ENCODE results near the gene LMTK3.
"Not testable (repeated sequence)": the region's sequence is repeated elsewhere in the genome, so short reads cannot be mapped to it uniquely, and the experiment has no call there.

The LMTK3 gene

DNA sequence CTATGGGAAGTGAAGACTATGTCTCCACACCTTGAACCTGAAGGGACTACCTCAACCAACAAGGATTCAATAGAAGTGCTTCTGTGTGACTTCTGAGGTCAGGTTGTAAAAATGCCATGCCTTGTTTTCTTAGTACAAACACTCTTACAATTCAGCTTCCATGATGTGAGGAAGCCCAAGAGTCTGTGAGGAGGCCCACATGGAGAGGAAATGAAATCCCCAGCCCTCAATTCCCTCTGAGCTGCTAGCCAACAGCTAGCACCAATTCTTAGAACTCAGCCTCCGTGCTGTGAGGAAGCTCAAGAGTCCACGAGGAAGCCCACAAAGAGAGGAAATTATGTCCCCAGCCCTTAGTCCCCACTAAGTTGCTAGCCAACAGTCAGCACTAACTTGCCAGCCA is 12.6 kb upstream of the LMTK3 start:
- Mint-ChIP-seq H3K4me1 (ENCODE audit: low read depth) (no peaks in the 10 kb centered on the region), H3K9me3 (peaks cover 19% of the 10 kb centered on the region), H3K4me3 (no peak overlapping the region), H3K27me3 (peaks cover 7% of the 10 kb centered on the region), H3K36me3 (ENCODE audit: low read depth) (peaks cover 2% of the 10 kb centered on the region), H3K27ac (no peak overlapping the region)
- no peak for DNase-seq

DNA sequence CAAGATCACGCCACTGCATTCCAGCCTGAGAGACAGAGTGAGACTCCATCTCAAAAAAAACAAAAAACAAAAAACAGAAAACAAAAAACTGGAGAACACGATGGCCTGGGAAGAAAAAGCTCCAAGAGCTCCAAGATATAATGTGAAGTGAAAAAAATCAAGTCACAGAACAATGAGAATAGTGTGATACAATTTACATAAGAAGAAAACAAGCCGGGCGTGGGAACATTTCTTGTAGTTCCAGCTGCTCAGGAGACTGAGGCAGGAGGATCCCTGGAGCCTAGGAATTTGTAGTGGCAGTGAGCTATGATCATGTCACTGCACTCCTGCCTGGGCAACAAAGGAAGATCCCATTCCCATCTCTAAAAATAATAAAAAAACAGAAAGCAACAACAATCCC is 8.5 kb upstream of the LMTK3 start:
- H3K27me3 Mint-ChIP-seq: peaks cover 4% of the 10 kb centered on the region
- no peaks in the 10 kb centered on the region for H3K4me1 Mint-ChIP-seq (ENCODE audit: low read depth)
- H3K9me3 Mint-ChIP-seq: no peaks in the 10 kb centered on the region
- no peak overlapping the region for H3K27ac Mint-ChIP-seq
- DNase-seq: no peak
- H3K4me3 Mint-ChIP-seq: no peak overlapping the region
- H3K36me3 Mint-ChIP-seq (ENCODE audit: low read depth): no peaks in the 10 kb centered on the region

DNA sequence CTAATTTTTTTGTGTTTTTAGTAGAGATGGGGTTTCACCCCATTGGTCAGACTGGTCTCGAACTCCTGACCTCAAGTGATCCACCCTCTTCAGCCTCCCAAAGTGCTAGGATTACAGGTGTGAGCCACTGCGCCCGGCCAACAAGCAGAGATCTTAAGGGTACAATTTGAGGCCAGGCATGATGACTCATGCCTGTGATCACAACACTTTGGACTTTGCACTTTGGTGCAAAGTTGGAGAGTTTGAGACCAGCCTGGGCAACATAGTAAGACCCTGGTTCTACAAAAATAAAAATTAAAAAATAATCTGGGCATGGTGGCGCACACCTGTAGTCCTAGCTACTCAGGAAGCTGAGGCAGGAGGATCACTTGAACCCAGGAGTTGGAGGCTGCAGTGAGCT is 7.8 kb upstream of the LMTK3 start:
- H3K9me3 Mint-ChIP-seq; H3K27me3 Mint-ChIP-seq; DNase-seq; H3K4me3 Mint-ChIP-seq; H3K36me3 Mint-ChIP-seq (ENCODE audit: low read depth); H3K27ac Mint-ChIP-seq; H3K4me1 Mint-ChIP-seq (ENCODE audit: low read depth): not testable (repeated sequence)

DNA sequence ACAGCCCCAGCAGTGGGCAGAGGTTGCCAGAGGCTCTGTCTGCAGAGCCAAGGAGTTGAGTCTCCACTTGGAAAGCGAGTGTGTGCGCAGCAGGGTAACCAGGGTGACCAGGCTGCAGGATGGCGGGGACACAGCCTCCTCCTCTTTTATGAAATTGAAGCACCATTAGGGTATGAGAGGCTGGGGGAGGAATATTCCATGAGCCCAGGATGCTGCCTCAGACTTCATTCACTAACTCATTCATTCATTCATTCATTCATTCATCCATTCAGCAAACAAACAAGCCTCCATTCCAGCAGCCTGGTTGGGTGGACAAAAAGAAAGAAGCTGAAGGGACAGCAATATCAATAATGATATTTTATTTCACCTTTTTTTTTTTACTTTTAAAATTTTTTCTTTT is 6.6 kb upstream of the LMTK3 start:
- DNase-seq: no peak
- peaks cover 6% of the 10 kb centered on the region for H3K4me1 Mint-ChIP-seq (ENCODE audit: low read depth)
- H3K27ac Mint-ChIP-seq: no peak overlapping the region
- no peaks in the 10 kb centered on the region for H3K36me3 Mint-ChIP-seq (ENCODE audit: low read depth)
- H3K9me3 Mint-ChIP-seq: no peaks in the 10 kb centered on the region
- no peaks in the 10 kb centered on the region for H3K27me3 Mint-ChIP-seq
- no peak overlapping the region for H3K4me3 Mint-ChIP-seq

DNA sequence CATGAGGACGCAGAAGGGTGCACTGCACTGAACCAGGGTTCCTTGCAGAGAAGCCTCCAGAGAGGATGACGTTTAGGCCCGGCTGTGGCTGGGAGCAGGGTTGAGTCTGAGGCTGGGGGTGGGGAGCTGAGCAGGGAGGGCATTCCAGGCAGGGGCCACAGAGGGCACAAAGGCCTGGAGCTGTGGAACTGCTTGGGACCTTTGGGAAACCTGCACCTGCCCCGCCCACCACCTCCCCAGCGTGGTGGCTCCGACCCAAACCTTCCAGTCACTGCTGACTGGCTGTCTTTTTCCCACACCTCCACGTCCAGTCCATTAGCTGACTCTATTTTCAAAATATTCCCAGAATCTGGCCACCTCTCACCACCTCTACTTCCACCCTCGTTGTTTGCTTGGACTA is 4.9 kb upstream of the LMTK3 start:
- Mint-ChIP-seq H3K27ac (no peak overlapping the region), H3K27me3 (no peaks in the 10 kb centered on the region), H3K9me3 (no peaks in the 10 kb centered on the region), H3K4me3 (no peak overlapping the region), H3K36me3 (ENCODE audit: low read depth) (no peaks in the 10 kb centered on the region), H3K4me1 (ENCODE audit: low read depth) (peaks cover 6% of the 10 kb centered on the region)
- DNase-seq: no peak

DNA sequence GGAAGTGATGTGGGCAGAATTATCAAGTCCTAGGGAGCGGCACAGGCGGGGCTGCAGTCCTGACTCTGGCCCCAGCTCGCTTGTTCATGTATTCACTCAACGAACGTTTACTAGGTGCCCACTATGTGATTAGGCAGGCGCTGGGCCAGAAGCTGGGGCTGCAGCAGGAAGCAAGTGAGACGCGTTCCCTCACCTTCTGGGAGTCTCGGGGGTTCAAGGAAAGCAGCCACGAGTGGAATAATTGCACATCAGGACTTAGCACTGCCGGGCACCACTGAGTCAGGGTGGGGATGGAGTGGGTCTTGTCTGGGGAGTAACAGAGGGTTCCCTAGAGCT is 2.5 kb upstream of the LMTK3 start:
- H3K27ac Mint-ChIP-seq: no peak overlapping the region

DNA sequence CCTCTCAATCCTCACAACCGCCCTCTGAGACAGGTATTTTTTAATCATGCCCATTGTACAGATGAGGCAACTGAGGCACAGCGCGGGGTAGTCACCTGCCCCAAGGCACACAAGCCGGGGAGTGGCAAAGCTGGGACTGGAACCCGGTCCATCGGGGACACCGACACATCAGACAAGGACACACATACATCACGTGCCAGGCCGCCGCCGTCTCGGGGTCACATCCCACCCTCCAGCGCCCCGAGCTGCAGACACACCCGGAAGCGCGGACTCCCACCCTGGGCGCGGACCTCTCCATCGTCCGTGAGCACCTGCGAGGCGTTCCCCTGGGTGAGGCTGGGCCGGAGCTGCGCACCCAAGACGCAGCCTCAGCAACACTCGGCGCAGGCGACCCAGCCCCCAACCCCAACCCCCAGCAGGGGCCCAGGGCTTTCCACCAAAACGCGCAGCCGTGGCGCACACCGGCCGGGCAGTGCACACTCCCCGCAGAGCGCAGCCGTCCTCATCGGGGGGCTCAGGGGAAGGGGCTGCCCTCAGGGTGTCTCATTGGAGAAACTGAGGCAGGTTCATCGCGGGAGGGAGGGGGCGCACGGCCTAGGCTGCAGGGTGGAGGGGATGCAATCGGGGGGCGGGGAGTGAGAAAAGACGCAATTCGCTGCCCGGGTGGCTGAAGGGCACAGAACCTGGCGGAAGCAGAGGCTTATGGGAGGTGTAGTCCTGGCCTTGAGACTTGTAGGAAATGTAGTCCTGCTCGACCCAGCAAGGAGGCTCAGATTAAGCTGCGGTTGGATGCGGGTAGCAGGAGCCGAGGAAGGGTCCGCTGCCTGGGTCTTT is 1.9 kb upstream of the LMTK3 start:
- H3K4me3 Mint-ChIP-seq: no peak overlapping the region
- no peaks in the 10 kb centered on the region for H3K9me3 Mint-ChIP-seq
- H3K27ac Mint-ChIP-seq: no peak overlapping the region
- H3K36me3 Mint-ChIP-seq (ENCODE audit: low read depth): no peaks in the 10 kb centered on the region
- peak; percentile 80 for DNase-seq
- no peaks in the 10 kb centered on the region for H3K27me3 Mint-ChIP-seq
- H3K4me1 Mint-ChIP-seq (ENCODE audit: low read depth): peaks cover 18% of the 10 kb centered on the region

More for the DNA sequence above, 2.5 kb upstream of the LMTK3 start:
- Mint-ChIP-seq H3K4me3 (no peak overlapping the region), H3K36me3 (ENCODE audit: low read depth) (no peaks in the 10 kb centered on the region), H3K4me1 (ENCODE audit: low read depth) (peaks cover 18% of the 10 kb centered on the region), H3K27me3 (no peaks in the 10 kb centered on the region), H3K9me3 (no peaks in the 10 kb centered on the region)
- no peak for DNase-seq

DNA sequence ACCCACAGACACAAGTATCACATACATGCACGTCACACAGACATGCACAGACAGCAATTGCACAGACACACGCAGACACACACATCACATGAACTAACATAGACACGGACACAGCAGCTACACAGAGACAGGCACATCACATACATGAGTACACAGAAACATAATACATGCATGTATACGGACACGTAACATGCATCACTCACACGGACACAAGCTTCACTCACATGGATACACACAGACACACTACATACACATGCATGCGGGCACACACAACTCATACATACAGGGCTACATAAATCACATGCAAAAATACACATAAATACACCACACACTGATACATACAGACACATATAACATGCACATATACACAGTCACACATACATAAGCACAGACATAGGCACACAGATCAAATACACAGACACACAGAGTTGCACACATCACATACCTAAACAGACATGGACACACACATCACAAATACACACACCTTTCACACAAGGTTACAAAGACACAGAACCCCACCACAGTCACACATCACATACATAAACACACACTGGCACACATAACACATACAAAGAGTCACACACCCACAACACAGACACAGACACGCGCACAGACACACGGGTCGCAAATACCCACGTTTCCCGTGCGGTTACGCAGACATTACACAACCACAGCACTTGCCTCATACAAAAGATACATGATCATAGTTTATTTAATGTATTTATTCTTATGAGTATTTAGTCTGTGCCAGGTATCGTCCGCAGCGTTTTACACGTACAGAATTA is 1.1 kb upstream of the LMTK3 start:
- H3K36me3 Mint-ChIP-seq (ENCODE audit: low read depth): peaks cover 4% of the 10 kb centered on the region
- H3K27ac Mint-ChIP-seq: no peak overlapping the region
- H3K9me3 Mint-ChIP-seq: no peaks in the 10 kb centered on the region
- no peak overlapping the region for H3K4me3 Mint-ChIP-seq
- no peaks in the 10 kb centered on the region for H3K27me3 Mint-ChIP-seq
- DNase-seq: peak; percentile 37
- H3K4me1 Mint-ChIP-seq (ENCODE audit: low read depth): peaks cover 18% of the 10 kb centered on the region

DNA sequence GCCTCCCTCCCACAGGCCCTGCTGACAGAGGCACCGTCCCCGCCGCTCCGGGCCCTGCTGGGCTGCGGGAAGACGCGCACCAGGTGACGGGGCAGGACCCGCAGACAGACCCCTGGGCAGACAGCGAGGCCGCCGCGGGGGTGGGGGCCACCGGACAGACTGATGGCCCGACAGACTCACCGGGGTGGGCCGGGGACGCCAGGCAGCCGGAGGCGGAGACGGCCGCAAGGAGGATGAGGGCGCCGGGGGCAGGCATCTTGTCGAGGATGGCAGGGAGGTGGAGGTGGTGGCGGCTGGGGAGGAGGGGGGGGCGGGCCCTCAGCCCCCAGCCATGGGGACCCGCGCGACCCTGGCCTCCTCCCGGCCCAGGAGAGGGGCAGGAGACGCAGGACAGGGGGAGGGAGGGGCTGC is 309 bp downstream of the LMTK3 start:
- H3K27ac Mint-ChIP-seq: no peak overlapping the region
- H3K4me3 Mint-ChIP-seq: peak overlapping the region; percentile 81
- DNase-seq: peak; percentile 67
- H3K4me1 Mint-ChIP-seq (ENCODE audit: low read depth): peaks cover 18% of the 10 kb centered on the region
- H3K36me3 Mint-ChIP-seq (ENCODE audit: low read depth): peaks cover 6% of the 10 kb centered on the region
- H3K9me3 Mint-ChIP-seq: no peaks in the 10 kb centered on the region
- H3K27me3 Mint-ChIP-seq: no peaks in the 10 kb centered on the region

DNA sequence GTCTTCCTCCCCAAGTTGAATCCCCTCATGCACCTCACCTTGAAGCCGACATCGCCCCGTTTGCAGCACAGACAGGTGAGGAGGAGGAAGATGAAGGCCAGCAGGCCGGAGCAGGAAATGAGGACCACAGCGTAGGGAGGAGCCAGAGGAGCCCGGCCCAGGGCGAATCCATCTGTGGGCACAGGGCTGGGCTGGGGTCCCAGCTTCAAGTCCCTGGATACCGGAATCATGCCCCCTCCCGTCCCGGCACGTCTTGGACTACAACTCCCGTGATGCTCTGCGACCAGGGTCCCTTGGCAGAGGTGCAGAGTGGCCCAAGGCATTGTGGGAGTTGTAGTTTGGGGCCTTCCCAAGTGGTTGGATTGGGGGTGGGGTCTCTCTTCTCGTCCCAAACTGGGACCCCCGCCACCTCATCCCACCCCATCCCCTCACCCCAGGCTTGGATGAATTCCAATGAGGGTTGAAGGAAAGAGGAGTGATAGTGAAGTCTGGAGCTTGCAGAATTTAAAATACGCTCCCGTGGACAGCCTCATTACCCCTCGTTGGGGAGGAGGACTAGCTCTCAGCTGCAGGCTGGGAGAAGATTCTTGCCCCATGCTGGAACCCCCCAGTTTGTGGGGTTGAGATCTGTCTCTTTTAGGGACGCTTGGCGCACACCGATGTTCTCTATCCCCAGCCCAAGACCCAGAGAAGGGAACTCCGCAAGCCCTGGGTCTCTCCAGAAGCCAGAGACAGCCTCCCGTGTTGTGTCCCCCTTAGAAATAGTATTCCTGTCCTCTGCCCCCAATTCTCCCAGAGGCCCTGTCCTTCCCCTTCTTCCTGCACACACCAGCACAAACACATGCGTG is 990 bp downstream of the LMTK3 start:
- peak; percentile 86 for DNase-seq
- Mint-ChIP-seq H3K4me3 (peak overlapping the region; percentile 81), H3K36me3 (ENCODE audit: low read depth) (peaks cover 6% of the 10 kb centered on the region), H3K27ac (peak overlapping the region; percentile 71), H3K9me3 (no peaks in the 10 kb centered on the region), H3K4me1 (ENCODE audit: low read depth) (peaks cover 18% of the 10 kb centered on the region), H3K27me3 (no peaks in the 10 kb centered on the region)

DNA sequence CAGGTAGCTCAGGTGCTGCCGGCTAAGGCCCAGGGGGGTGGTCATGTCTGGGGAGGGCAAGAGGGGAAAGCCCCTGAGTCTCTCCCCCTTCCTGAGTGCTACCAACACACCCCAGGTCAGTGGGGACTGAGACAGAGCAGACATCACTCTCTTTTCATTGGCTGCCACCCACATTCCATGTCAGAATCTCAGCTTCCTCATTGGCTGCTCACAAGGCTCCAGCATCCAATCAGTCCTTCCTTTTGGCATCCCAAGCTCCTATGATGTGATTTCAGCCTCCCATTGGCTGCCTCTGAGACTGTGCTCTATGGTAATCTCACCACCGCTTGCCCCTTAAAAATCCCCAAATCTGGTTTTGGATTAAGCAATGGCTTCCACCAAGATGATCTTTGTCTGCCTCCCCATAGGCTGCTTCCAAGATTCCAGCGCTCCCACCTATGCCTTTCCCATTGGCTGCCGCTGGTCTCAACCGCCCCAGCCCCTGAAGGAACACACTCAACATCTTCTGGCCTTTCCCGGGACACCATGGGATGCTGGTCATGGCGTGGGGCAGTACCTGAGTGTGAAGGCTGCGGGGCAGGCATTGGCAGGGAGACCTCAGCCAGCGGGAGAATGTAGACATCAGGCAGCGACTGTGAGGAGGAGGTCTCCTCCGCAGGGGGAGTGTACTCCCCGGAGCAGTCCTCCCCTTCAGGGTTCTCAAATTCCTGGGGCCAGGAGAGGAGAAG is 2.0 kb downstream of the LMTK3 start:
- peaks cover 6% of the 10 kb centered on the region for H3K36me3 Mint-ChIP-seq (ENCODE audit: low read depth)
- H3K27me3 Mint-ChIP-seq: no peaks in the 10 kb centered on the region
- no peak for DNase-seq
- H3K9me3 Mint-ChIP-seq: no peaks in the 10 kb centered on the region
- no peak overlapping the region for H3K27ac Mint-ChIP-seq
- H3K4me3 Mint-ChIP-seq: no peak overlapping the region
- peaks cover 16% of the 10 kb centered on the region for H3K4me1 Mint-ChIP-seq (ENCODE audit: low read depth)

DNA sequence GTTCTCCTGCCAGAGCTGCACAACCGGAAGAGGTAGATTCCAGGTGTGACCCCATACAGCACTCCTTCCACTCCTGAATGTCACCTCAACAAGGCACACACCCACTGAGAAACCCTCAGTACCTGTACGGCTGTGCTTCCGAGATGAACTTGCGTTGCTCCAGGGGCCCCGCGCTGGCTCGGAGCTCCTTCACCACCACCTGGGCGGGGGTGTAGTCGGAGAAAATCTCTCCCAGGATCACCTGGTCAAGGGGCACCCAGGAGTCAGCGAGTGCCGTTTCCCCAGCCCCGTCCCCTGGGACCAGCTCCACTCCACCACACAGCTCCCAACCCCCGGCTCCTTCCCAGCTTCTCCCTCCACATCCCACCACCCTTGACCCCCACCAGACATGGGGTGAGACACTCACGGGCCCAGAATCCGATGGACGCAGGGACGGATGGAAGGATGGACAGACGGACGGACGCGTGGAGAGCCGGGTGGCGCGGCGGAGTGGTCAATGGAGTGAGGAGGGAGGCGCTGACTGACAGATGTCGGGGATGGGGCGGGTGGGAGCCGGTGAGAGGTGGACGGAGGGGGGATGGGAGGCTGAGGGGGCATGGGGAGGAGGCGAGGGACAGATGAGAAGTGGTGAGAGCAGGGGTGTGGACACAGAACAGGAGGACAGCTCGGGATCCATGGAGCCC is 2.8 kb downstream of the LMTK3 start:
- peaks cover 6% of the 10 kb centered on the region for H3K36me3 Mint-ChIP-seq (ENCODE audit: low read depth)
- peaks cover 14% of the 10 kb centered on the region for H3K4me1 Mint-ChIP-seq (ENCODE audit: low read depth)
- H3K9me3 Mint-ChIP-seq: no peaks in the 10 kb centered on the region
- no peak overlapping the region for H3K27ac Mint-ChIP-seq
- no peak overlapping the region for H3K4me3 Mint-ChIP-seq
- H3K27me3 Mint-ChIP-seq: no peaks in the 10 kb centered on the region
- DNase-seq: no peak

DNA sequence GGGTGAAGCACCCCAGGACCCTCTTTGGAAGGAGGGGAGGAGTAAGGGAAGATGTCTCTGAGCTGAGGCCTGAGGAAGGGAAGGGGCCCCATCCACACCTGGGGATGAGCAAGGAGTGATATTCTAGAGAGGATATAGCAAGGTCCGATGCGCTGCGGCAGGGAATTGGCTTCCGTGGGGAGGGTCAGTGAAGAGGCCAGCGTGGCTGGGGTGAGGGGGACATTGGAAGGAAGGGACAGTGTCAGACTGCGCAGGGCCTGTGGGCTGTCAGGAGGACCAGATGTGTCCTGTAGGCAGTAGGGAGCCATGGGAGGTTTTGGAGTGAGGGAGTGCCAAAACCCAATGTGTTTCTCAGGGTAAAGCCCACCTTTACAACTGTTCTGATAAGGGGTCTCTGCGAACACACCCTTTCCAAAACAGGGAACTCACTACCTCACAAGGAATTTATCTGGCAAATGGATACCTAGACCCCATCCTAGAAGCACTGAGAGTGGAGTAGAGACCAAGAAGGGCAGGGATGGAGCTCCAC is 3.7 kb downstream of the LMTK3 start:
- Mint-ChIP-seq H3K4me3 (no peak overlapping the region), H3K27me3 (no peaks in the 10 kb centered on the region), H3K27ac (peak overlapping the region; percentile 16), H3K9me3 (no peaks in the 10 kb centered on the region), H3K36me3 (ENCODE audit: low read depth) (peaks cover 6% of the 10 kb centered on the region), H3K4me1 (ENCODE audit: low read depth) (peaks cover 12% of the 10 kb centered on the region)
- DNase-seq: no peak
